GM21825 (cell line): ENCODE data around the gene RAB3C.

ENCODE experiments used
- ATAC-seq: cut with Tn5 transposase; IDR thresholded peaks from one replicate; pipeline ENCODE4 v1.9.1; 2021; ENCODE audit warnings: mild to moderate bottlenecking, moderate library complexity; ENCODE audit not compliant: unreplicated experiment

RAB3C gene

GRCh38 chr5:58905944-58906343 is 323.1 kb downstream of the RAB3C start:
- no peak for ATAC-seq
